ENCODE data around the gene MED25.

MED25 gene

DNA sequence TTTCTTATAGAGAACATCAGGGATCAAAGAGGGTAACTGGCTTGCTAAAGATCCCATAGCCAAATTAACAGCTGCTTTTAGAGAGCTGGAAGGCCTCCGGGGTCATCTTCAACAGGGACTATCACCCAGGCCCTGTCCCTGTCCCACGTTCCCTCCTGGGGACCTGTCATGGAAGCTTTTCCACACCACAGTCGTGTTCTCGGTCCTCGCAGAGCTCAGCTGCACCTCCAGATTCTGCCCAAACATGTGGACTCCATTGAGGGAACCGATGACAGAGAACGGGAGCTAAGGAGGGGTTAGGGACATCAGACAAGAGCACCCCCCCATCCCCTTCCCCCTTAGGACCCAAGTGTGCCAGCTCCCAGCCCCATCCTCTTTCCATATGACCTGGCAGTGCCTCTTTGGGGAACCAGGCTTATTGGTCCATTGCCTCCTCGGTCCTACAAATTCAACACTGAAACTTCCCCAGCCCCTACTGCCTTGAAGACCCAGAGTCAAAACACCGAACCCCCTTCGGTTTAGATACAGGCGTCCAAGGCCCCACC is 5.6 kb upstream of the MED25 start:
- Histone ChIP-seq H3K4me3 (ENCODE audit: low read length, poor library complexity, severe bottlenecking) (peak overlapping the region; percentile 84), H3K9ac (ENCODE audit: low read depth, low read length, poor library complexity, severe bottlenecking) (peak overlapping the region; percentile 78), H3K79me2 (ENCODE audit: insufficient read depth, low read length) (no peaks in the 10 kb centered on the region), H3K4me2 (ENCODE audit: low read depth, low read length, poor library complexity, severe bottlenecking) (peak overlapping the region; percentile 94), H3K4me1 (ENCODE audit: insufficient read depth, low read length, poor library complexity, severe bottlenecking) (peaks cover 15% of the 10 kb centered on the region), H2AFZ (ENCODE audit: low read length) (peak overlapping the region; percentile 94), H3K9me3 (ENCODE audit: insufficient read depth, low read depth, low read length) (no peaks in the 10 kb centered on the region), H3K36me3 (ENCODE audit: insufficient read depth, low read length) (no peaks in the 10 kb centered on the region), H3F3A (ENCODE audit: low read depth) (no peaks in the 10 kb centered on the region), H3K9me2 (replicated peaks; ENCODE audit: low read depth, low read length) (no peaks in the 10 kb centered on the region), H4K20me1 (ENCODE audit: insufficient read depth, low read length, poor library complexity, severe bottlenecking) (no peaks in the 10 kb centered on the region), H3K27me3 (ENCODE audit: insufficient read depth, low read length, poor library complexity, severe bottlenecking) (no peaks in the 10 kb centered on the region)
- TF ChIP-seq EZH2phosphoT487 (IDR thresholded peaks at IDR 0.05; ENCODE audit: borderline replicate concordance), result no peak
- TF ChIP-seq, protein P1, sequence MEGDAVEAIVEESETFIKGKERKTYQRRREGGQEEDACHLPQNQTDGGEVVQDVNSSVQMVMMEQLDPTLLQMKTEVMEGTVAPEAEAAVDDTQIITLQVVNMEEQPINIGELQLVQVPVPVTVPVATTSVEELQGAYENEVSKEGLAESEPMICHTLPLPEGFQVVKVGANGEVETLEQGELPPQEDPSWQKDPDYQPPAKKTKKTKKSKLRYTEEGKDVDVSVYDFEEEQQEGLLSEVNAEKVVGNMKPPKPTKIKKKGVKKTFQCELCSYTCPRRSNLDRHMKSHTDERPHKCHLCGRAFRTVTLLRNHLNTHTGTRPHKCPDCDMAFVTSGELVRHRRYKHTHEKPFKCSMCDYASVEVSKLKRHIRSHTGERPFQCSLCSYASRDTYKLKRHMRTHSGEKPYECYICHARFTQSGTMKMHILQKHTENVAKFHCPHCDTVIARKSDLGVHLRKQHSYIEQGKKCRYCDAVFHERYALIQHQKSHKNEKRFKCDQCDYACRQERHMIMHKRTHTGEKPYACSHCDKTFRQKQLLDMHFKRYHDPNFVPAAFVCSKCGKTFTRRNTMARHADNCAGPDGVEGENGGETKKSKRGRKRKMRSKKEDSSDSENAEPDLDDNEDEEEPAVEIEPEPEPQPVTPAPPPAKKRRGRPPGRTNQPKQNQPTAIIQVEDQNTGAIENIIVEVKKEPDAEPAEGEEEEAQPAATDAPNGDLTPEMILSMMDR (conservative IDR thresholded peaks at IDR 0.05; ENCODE audit: low read length), result no peak

DNA sequence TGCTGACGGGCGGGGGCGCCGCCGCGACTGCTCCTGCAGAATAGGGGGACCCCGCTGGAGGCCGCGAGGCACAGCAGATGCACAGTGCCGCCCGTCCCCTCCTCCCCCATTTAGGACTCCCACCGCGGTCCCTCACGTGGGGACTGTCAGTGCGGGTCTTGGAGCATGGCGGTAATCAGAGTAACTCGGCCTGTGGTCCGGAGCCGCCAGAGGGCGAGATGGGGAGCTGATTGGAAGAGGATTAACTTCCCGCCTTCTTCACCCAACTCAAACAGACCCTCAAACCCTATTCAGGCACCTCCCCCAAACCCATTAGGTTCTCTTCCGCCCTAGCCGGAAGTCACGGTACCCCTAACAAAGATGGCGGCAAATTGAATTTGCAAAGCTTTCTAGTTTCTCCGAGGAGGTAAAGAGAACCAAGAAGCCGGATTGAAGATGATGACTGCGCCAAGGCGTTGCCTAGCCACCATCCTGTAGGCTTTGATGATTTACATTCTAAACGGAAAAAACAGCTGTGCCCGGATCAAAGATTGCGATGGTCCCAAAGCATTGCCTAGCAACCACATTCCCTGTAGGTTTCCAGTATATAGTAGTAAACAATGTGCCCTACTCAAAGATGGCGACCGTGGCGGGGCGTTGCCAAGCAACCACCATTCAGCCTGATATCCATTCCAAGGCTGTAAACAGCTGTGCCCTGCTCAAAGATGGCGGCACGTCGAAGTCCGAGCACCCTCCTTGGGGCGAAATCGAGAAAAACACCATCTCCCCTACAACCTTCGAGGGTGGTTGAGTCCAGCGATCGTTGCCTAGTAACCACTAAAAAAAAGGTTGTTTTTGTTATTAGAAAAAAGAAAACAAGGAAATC is 4.9 kb upstream of the MED25 start, which contains the start of gene FUZ:
TSS of gene FUZ (minus strand) at position 296 of the 865 bp plus-strand sequence. CDS start at position 110, 186 bp downstream.
- Histone ChIP-seq H3K9ac (ENCODE audit: low read depth, low read length, poor library complexity, severe bottlenecking) (peak within 1 kb of the TSS; percentile 78), H3K36me3 (ENCODE audit: insufficient read depth, low read length) (no peaks in the 10 kb centered on the region), H3K4me3 (ENCODE audit: low read length, poor library complexity, severe bottlenecking) (peak within 1 kb of the TSS; percentile 84), H3K4me1 (ENCODE audit: insufficient read depth, low read length, poor library complexity, severe bottlenecking) (peaks cover 15% of the 10 kb centered on the region), H3K79me2 (ENCODE audit: insufficient read depth, low read length) (peaks cover under 1% of the 10 kb centered on the region; the same call in 1 of the 2 replicates), H3K4me2 (ENCODE audit: low read depth, low read length, poor library complexity, severe bottlenecking) (peak within 1 kb of the TSS; percentile 94), H4K20me1 (ENCODE audit: insufficient read depth, low read length, poor library complexity, severe bottlenecking) (no peaks in the 10 kb centered on the region), H3K9me3 (ENCODE audit: insufficient read depth, low read depth, low read length) (no peaks in the 10 kb centered on the region), H3K27me3 (ENCODE audit: insufficient read depth, low read length, poor library complexity, severe bottlenecking) (no peaks in the 10 kb centered on the region), H2AFZ (ENCODE audit: low read length) (peak within 1 kb of the TSS; percentile 94), H3F3A (ENCODE audit: low read depth) (no peaks in the 10 kb centered on the region), H3K9me2 (replicated peaks; ENCODE audit: low read depth, low read length) (no peaks in the 10 kb centered on the region)
- TF ChIP-seq, protein P1 (conservative IDR thresholded peaks at IDR 0.05; ENCODE audit: low read length), result peak; percentile 50
- no peak for TF ChIP-seq EZH2phosphoT487 (IDR thresholded peaks at IDR 0.05; ENCODE audit: borderline replicate concordance)

DNA sequence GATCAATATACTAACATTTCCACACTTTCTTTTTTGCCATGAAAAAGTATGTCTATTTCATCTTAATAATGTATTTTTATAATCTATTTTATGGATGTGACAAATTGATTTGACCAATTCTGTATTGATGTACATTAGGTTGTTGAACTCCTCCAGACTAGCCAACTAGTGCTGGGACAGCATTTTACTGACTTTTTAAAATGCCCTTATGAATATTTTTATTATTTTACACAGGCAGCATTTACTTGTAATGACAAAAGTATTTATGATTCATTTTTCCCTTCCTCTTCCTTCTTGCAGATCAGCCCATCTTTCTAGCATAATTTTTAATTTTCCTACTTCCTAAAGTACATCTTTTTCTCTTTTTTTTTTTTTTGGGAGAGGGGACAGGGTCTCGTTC is 4.1 kb upstream of the MED25 start:
- Histone ChIP-seq H3K36me3 (ENCODE audit: insufficient read depth, low read length) (no peaks in the 10 kb centered on the region), H3K9ac (ENCODE audit: low read depth, low read length, poor library complexity, severe bottlenecking) (no peak overlapping the region), H3K4me2 (ENCODE audit: low read depth, low read length, poor library complexity, severe bottlenecking) (peak overlapping the region; percentile 94), H3K9me2 (replicated peaks; ENCODE audit: low read depth, low read length) (no peaks in the 10 kb centered on the region), H2AFZ (ENCODE audit: low read length) (peak overlapping the region; percentile 94; the same call in 1 of the 2 replicates), H3K27me3 (ENCODE audit: insufficient read depth, low read length, poor library complexity, severe bottlenecking) (no peaks in the 10 kb centered on the region), H3K4me3 (ENCODE audit: low read length, poor library complexity, severe bottlenecking) (peak overlapping the region; percentile 84), H3K4me1 (ENCODE audit: insufficient read depth, low read length, poor library complexity, severe bottlenecking) (peaks cover 21% of the 10 kb centered on the region), H3F3A (ENCODE audit: low read depth) (no peaks in the 10 kb centered on the region), H3K79me2 (ENCODE audit: insufficient read depth, low read length) (peaks cover 9% of the 10 kb centered on the region), H4K20me1 (ENCODE audit: insufficient read depth, low read length, poor library complexity, severe bottlenecking) (peaks cover under 1% of the 10 kb centered on the region), H3K9me3 (ENCODE audit: insufficient read depth, low read depth, low read length) (no peaks in the 10 kb centered on the region)
- no peak for TF ChIP-seq EZH2phosphoT487 (IDR thresholded peaks at IDR 0.05; ENCODE audit: borderline replicate concordance)
- TF ChIP-seq, protein P1 (conservative IDR thresholded peaks at IDR 0.05; ENCODE audit: low read length), result no peak

Measured in Loucy (cell line).